Progenitor cell of endocrine pancreas (in vitro differentiated cells): ENCODE data around the gene ZFPL1. TPM values are rescaled to one million over a fixed set of nuclear protein-coding genes. Genes with fewer than 3 reads are reported as not detected.
A peak's percentile ranks its signal among the peaks of the same experiment; 100 is the strongest.

Experiments
- DNase-seq: peaks from one replicate; pipeline ENCODE4 v3.0.0; 2021; ENCODE audit warnings: low spot score; ENCODE audit not compliant: unreplicated experiment
- H3K27ac Mint-ChIP-seq: 2 replicates; pipeline ENCODE4 v1.8.0; 2021; ENCODE audit warnings: mild to moderate bottlenecking, moderate library complexity, mixed read lengths
- H3K27me3 Mint-ChIP-seq: 2 replicates; pipeline ENCODE4 v1.8.0; 2021; ENCODE audit warnings: mixed read lengths
- H3K36me3 Mint-ChIP-seq: 2 replicates; pipeline ENCODE4 v1.8.0; 2022; ENCODE audit warnings: mixed read lengths; ENCODE audit not compliant: insufficient read depth
- H3K4me1 Mint-ChIP-seq: 2 replicates; pipeline ENCODE4 v1.8.0; 2021; ENCODE audit warnings: low read depth, mixed read lengths
- H3K4me3 Mint-ChIP-seq: 2 replicates; pipeline ENCODE4 v1.8.0; 2021; ENCODE audit warnings: low read depth, mild to moderate bottlenecking, moderate library complexity, mixed read lengths
- H3K9me3 Mint-ChIP-seq: 2 replicates; pipeline ENCODE4 v1.8.0; 2021; ENCODE audit warnings: low read depth, mixed read lengths
- total RNA-seq: library from RNA; stranded (reverse); gene quantifications from 2 replicates; pipeline ENCODE4 v1.2.1, GENCODE V29; 2021
- TF ChIP-seq, protein P1 (sequence below): fragments of 200-600 bp; sonication (generic); IDR thresholded peaks from one replicate; pipeline ENCODE4 v1.5.0; 2021; ENCODE audit warnings: antibody characterized with exemption, mild to moderate bottlenecking; ENCODE audit not compliant: unreplicated experiment

The ZFPL1 gene
- total RNA-seq, 1 donor from 2014 or later: 43.3 TPM

DNA sequence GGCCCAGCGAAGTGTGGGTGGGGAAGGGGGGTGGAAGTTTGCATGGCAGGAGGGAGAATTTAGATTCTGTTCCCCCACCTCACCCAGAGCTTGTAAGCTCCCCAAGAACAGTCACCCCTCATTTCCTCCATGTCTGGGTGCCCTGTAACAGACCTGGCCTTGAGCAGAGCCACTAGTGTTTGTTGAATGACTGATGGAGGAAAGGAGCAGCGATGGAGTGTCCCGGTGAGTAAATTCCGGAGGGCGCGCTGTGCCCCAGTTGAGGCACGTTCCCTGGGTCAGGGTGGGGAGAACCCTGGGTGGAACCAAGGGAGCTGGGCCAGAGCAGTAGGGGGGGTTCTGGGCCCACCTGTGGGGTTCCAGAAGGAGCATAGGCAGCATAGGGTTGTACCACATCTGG, 26.5 kb upstream of the ZFPL1 start:
- no peak overlapping the region for H3K27ac Mint-ChIP-seq
- peaks cover 6% of the 10 kb centered on the region for H3K27me3 Mint-ChIP-seq
- no peaks in the 10 kb centered on the region for H3K9me3 Mint-ChIP-seq
- H3K4me1 Mint-ChIP-seq: no peaks in the 10 kb centered on the region
- no peak overlapping the region for H3K4me3 Mint-ChIP-seq
- TF ChIP-seq, protein P1, sequence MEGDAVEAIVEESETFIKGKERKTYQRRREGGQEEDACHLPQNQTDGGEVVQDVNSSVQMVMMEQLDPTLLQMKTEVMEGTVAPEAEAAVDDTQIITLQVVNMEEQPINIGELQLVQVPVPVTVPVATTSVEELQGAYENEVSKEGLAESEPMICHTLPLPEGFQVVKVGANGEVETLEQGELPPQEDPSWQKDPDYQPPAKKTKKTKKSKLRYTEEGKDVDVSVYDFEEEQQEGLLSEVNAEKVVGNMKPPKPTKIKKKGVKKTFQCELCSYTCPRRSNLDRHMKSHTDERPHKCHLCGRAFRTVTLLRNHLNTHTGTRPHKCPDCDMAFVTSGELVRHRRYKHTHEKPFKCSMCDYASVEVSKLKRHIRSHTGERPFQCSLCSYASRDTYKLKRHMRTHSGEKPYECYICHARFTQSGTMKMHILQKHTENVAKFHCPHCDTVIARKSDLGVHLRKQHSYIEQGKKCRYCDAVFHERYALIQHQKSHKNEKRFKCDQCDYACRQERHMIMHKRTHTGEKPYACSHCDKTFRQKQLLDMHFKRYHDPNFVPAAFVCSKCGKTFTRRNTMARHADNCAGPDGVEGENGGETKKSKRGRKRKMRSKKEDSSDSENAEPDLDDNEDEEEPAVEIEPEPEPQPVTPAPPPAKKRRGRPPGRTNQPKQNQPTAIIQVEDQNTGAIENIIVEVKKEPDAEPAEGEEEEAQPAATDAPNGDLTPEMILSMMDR: no peak
- H3K36me3 Mint-ChIP-seq: no peaks in the 10 kb centered on the region
- DNase-seq: no peak

- TF ChIP-seq, protein P1: no peak
- no peaks in the 10 kb centered on the region for H3K9me3 Mint-ChIP-seq
- H3K27ac Mint-ChIP-seq: no peak overlapping the region
- no peak for DNase-seq
- H3K4me3 Mint-ChIP-seq: no peak overlapping the region
- peaks cover 6% of the 10 kb centered on the region for H3K27me3 Mint-ChIP-seq
- no peaks in the 10 kb centered on the region for H3K36me3 Mint-ChIP-seq
- H3K4me1 Mint-ChIP-seq: no peaks in the 10 kb centered on the region
Observed at GRCh38 chr11:65058012-65058411, 26.0 kb upstream of the ZFPL1 start.

- no peaks in the 10 kb centered on the region for H3K9me3 Mint-ChIP-seq
- no peaks in the 10 kb centered on the region for H3K4me1 Mint-ChIP-seq
- no peaks in the 10 kb centered on the region for H3K36me3 Mint-ChIP-seq
- H3K27me3 Mint-ChIP-seq: peaks cover 6% of the 10 kb centered on the region
- TF ChIP-seq, protein P1: no peak
- DNase-seq: no peak
- peak within 1 kb of the TSS; percentile 37 for H3K27ac Mint-ChIP-seq
- H3K4me3 Mint-ChIP-seq: no peak within 1 kb of the TSS
Observed at GRCh38 chr11:65058419-65059054, 25.5 kb upstream of the ZFPL1 start, which contains the start of gene NAALADL1. Gene NAALADL1, minus strand, starts transcription at chr11:65058553. Its CDS starts 32 bp downstream, at chr11:65058521.

- no peak overlapping the region for H3K27ac Mint-ChIP-seq
- H3K36me3 Mint-ChIP-seq: no peaks in the 10 kb centered on the region
- TF ChIP-seq, protein P1: no peak
- no peak overlapping the region for H3K4me3 Mint-ChIP-seq
- no peak for DNase-seq
- H3K27me3 Mint-ChIP-seq: no peaks in the 10 kb centered on the region
- H3K9me3 Mint-ChIP-seq: no peaks in the 10 kb centered on the region
- no peaks in the 10 kb centered on the region for H3K4me1 Mint-ChIP-seq
Observed at GRCh38 chr11:65059523-65059922, 24.5 kb upstream of the ZFPL1 start.

- H3K9me3 Mint-ChIP-seq: no peaks in the 10 kb centered on the region
- no peaks in the 10 kb centered on the region for H3K4me1 Mint-ChIP-seq
- no peak overlapping the region for H3K4me3 Mint-ChIP-seq
- no peaks in the 10 kb centered on the region for H3K27me3 Mint-ChIP-seq
- no peak for DNase-seq
- TF ChIP-seq, protein P1: no peak
- no peaks in the 10 kb centered on the region for H3K36me3 Mint-ChIP-seq
- H3K27ac Mint-ChIP-seq: no peak overlapping the region
Observed at GRCh38 chr11:65059959-65060824, 23.8 kb upstream of the ZFPL1 start.
